Stimulated activated CD8-positive, alpha-beta memory T cell treated with anti-CD3 and anti-CD28 coated beads, Interleukin-15, amount 100 ng/mL, for 4 hours (primary cell): Measurements from ENCODE around the gene DISP2.

ENCODE experiments used
- DNase-seq, 2 donors: peaks; one replicate each; pipeline ENCODE4 v3.0.0-alpha.2; 2020; ENCODE audit warnings: low read depth in 2 of 2

The DISP2 gene

GRCh38 chr15:40344217-40344616 lies 13.8 kb upstream of the DISP2 start:
- DNase-seq, result no peak

GRCh38 chr15:40344631-40345120 lies 13.3 kb upstream of the DISP2 start:
- DNase-seq, result peak in 1 of 2 donors; percentile 46

- DNase-seq, result no peak
These were observed 12.7 kb upstream of the DISP2 start for GRCh38 chr15:40345225-40345866.

GRCh38 chr15:40345867-40346578 lies 12.0 kb upstream of the DISP2 start:
- DNase-seq, result no peak

GRCh38 chr15:40346579-40347558 lies 11.2 kb upstream of the DISP2 start:
- no peak for DNase-seq

- DNase-seq, result no peak
These were observed 10.2 kb upstream of the DISP2 start for GRCh38 chr15:40347559-40348473.

- no peak for DNase-seq
These were observed 9.5 kb upstream of the DISP2 start for GRCh38 chr15:40348474-40348870.

- no peak for DNase-seq
These were observed 8.9 kb upstream of the DISP2 start for GRCh38 chr15:40349163-40349562.

GRCh38 chr15:40352281-40352901 lies 5.6 kb upstream of the DISP2 start:
- no peak for DNase-seq

GRCh38 chr15:40353697-40354096 lies 4.3 kb upstream of the DISP2 start:
- DNase-seq, result no peak

GRCh38 chr15:40354408-40355171 lies 3.4 kb upstream of the DISP2 start:
- DNase-seq, result no peak

GRCh38 chr15:40355976-40356585 lies 1.9 kb upstream of the DISP2 start:
- no peak for DNase-seq

- DNase-seq, result no peak
These were observed 773 bp upstream of the DISP2 start for GRCh38 chr15:40357246-40357645.

- no peak for DNase-seq
These were observed 693 bp downstream of the DISP2 start for GRCh38 chr15:40358471-40359353.

- no peak for DNase-seq
These were observed 2.0 kb downstream of the DISP2 start for GRCh38 chr15:40360015-40360414.

GRCh38 chr15:40361640-40362039 lies 3.6 kb downstream of the DISP2 start:
- no peak for DNase-seq

GRCh38 chr15:40363611-40364010 lies 5.6 kb downstream of the DISP2 start:
- DNase-seq, result no peak

- DNase-seq, result no peak
These were observed 6.2 kb downstream of the DISP2 start for GRCh38 chr15:40364251-40364650.
